SK-N-SH (cell line): ENCODE data around the gene SH3BP4. TPM values are rescaled to one million over a fixed set of nuclear protein-coding genes. Genes with fewer than 3 reads are reported as not detected.

ENCODE experiments used
- CTCF ChIA-PET: fragments of 300-600, 350-600 bp; formaldehyde crosslinking; extraction: SDS; loops from one replicate; lab custom pipeline; 2021; lab: Yijun Ruan, JAX
- POLR2A ChIA-PET: fragments of 350-600 bp; sonication (Branson Sonifier 250); formaldehyde crosslinking; extraction: SDS; loops from one replicate; lab custom pipeline; 2020; ENCODE audit warnings: antibody characterized with exemption, inconsistent platforms; lab: Yijun Ruan, JAX
- DNase-seq: peaks from one replicate; pipeline ENCODE4 v3.0.0; 2012
- H2AFZ ChIP-seq: fragments of 200-600 bp; sonication (generic); 2 replicates; pipeline ENCODE4 v1.8.1; 2016; ENCODE audit warnings: antibody characterized with exemption, mild to moderate bottlenecking, low read depth
- H3F3A ChIP-seq: fragments of 200-600 bp; sonication (generic); replicated peaks from 2 replicates; pipeline ENCODE3; 2016; ENCODE audit warnings: antibody characterized with exemption, mild to moderate bottlenecking; ENCODE audit not compliant: insufficient read depth
- H3K27ac ChIP-seq, 2 experiments: fragments of 200-500 bp in 1 of 2; fragments of 200-600 bp in 1 of 2; sonication (Bioruptor generic) in 1 of 2; sonication (generic), shearing (Covaris generic) in 1 of 2; 2 replicates each; pipeline versions ENCODE4 v1.5.1 to v1.6.1; 2014 to 2016; ENCODE audit warnings: low read depth in 2 of 2, inconsistent platforms in 1 of 2, low read length in 1 of 2, mild to moderate bottlenecking in 1 of 2, mixed read lengths in 1 of 2
- H3K27me3 ChIP-seq: fragments of 200-600 bp; sonication (generic), shearing (Covaris generic); 2 replicates; pipeline ENCODE4 v1.6.1; 2016; ENCODE audit warnings: mixed run types; ENCODE audit not compliant: insufficient read depth
- H3K36me3 ChIP-seq, 2 experiments: fragments of 200-500 bp in 1 of 2; fragments of 200-600 bp in 1 of 2; sonication (Bioruptor generic) in 1 of 2; sonication (generic) in 1 of 2; replicated peaks in 1 of 2; 2 replicates each; pipeline versions ENCODE3 to v1.5.1; 2014 to 2016; ENCODE audit warnings: low read length in 1 of 2, mild to moderate bottlenecking in 1 of 2; ENCODE audit not compliant: insufficient read depth in 2 of 2, control insufficient read depth in 1 of 2
- H3K4me1 ChIP-seq, 2 experiments: fragments of 200-500 bp in 1 of 2; fragments of 200-600 bp in 1 of 2; sonication (Bioruptor generic) in 1 of 2; sonication (generic), shearing (Covaris generic) in 1 of 2; 2 replicates each; pipeline versions ENCODE4 v1.5.1 to v1.6.1; 2014 to 2016; ENCODE audit warnings: low read depth in 1 of 2, low read length in 1 of 2, mixed run types in 1 of 2; ENCODE audit not compliant: insufficient read depth in 2 of 2, control insufficient read depth in 1 of 2
- H3K4me2 ChIP-seq: fragments of 200-600 bp; sonication (generic), shearing (Covaris generic); 2 replicates; pipeline ENCODE4 v1.6.1; 2017; ENCODE audit warnings: mixed run types
- H3K4me3 ChIP-seq, 2 experiments: fragments of 200-500 bp in 1 of 2; fragments of 200-600 bp in 1 of 2; sonication (Bioruptor generic) in 1 of 2; sonication (generic), shearing (Covaris generic) in 1 of 2; 2 replicates each; pipeline versions ENCODE4 v1.5.1 to v1.8.1; 2014 to 2016; ENCODE audit warnings: low read depth in 2 of 2, inconsistent platforms in 1 of 2, low read length in 1 of 2, mild to moderate bottlenecking in 1 of 2, mixed read lengths in 1 of 2, moderate library complexity in 1 of 2
- H3K79me2 ChIP-seq: fragments of 200-600 bp; sonication (generic); 2 replicates; pipeline ENCODE4 v1.8.1; 2017; ENCODE audit warnings: mild to moderate bottlenecking; ENCODE audit not compliant: insufficient read depth
- H3K9ac ChIP-seq: fragments of 200-600 bp; sonication (generic); 2 replicates; pipeline ENCODE4 v1.6.1; 2017; ENCODE audit warnings: mixed run types
- H3K9me2 ChIP-seq: fragments of 200-600 bp; sonication (generic); 2 replicates; pipeline ENCODE4 v1.6.1; 2017; ENCODE audit warnings: mixed run types
- H3K9me3 ChIP-seq: fragments of 200-600 bp; sonication (generic); 2 replicates; pipeline ENCODE4 v1.6.1; 2017; ENCODE audit warnings: mixed run types, mild to moderate bottlenecking, moderate library complexity
- H4K20me1 ChIP-seq: fragments of 200-600 bp; sonication (generic); 2 replicates; pipeline ENCODE4 v1.6.1; 2017; ENCODE audit warnings: mild to moderate bottlenecking, mixed run types; ENCODE audit not compliant: insufficient read depth
- CHD2 ChIP-seq: fragments of 150-350 bp; IDR thresholded peaks from 2 replicates; pipeline ENCODE4 v1.6.1; 2018; ENCODE audit warnings: low read length; ENCODE audit not compliant: partially characterized antibody
- EZH2phosphoT487 ChIP-seq: fragments of 200-600 bp; sonication (generic); IDR thresholded peaks from 2 replicates; pipeline ENCODE4 v1.6.1; 2017; ENCODE audit warnings: low read depth, mixed run types, mild to moderate bottlenecking, antibody characterized with exemption, moderate library complexity, borderline replicate concordance
- FOSL2 ChIP-seq: IDR thresholded peaks from 2 replicates; pipeline ENCODE4 v1.4.0; 2012; ENCODE audit warnings: low read depth, mild to moderate bottlenecking, moderate library complexity, borderline replicate concordance
- FOXM1 ChIP-seq: IDR thresholded peaks from 2 replicates; pipeline ENCODE4 v1.4.0; 2012; ENCODE audit warnings: low read depth, mild to moderate bottlenecking
- GABPA ChIP-seq: IDR thresholded peaks from 2 replicates; pipeline ENCODE4 v1.4.0; 2012; ENCODE audit warnings: low read depth, mild to moderate bottlenecking
- MAX ChIP-seq: IDR thresholded peaks from 2 replicates; pipeline ENCODE4 v1.4.0; 2012; ENCODE audit warnings: low read depth
- NFIC ChIP-seq: IDR thresholded peaks from 2 replicates; pipeline ENCODE4 v1.4.0; 2012; ENCODE audit warnings: borderline replicate concordance
- NRF1 ChIP-seq: IDR thresholded peaks from 2 replicates; pipeline ENCODE4 v1.6.1; 2012; ENCODE audit warnings: low read depth, mild to moderate bottlenecking, low read length
- POLR2AphosphoS5 ChIP-seq: IDR thresholded peaks from 2 replicates; pipeline ENCODE4 v1.6.1; 2012; ENCODE audit warnings: low read depth, low read length
- REST ChIP-seq: IDR thresholded peaks from 2 replicates; pipeline ENCODE4 v1.6.1; 2012; ENCODE audit warnings: mild to moderate bottlenecking, low read depth, low read length, moderate library complexity
- RFX5 ChIP-seq: IDR thresholded peaks from 2 replicates; pipeline ENCODE4 v1.6.1; 2012; ENCODE audit warnings: mild to moderate bottlenecking, improper control_type of control experiment, low read length
- SMC3 ChIP-seq: IDR thresholded peaks from 2 replicates; pipeline ENCODE4 v1.6.1; 2012; ENCODE audit warnings: low read depth, low read length, improper control_type of control experiment
- TEAD4 ChIP-seq: IDR thresholded peaks from 2 replicates; pipeline ENCODE4 v1.4.0; 2012; ENCODE audit warnings: mild to moderate bottlenecking, borderline replicate concordance; ENCODE audit not compliant: insufficient read depth
- USF2 ChIP-seq: fragments of 150-350 bp; IDR thresholded peaks from 2 replicates; pipeline ENCODE4 v1.6.1; 2017; ENCODE audit warnings: antibody characterized with exemption, low read length, low read depth, borderline replicate concordance
- ZBTB33 ChIP-seq: IDR thresholded peaks from 2 replicates; pipeline ENCODE4 v1.4.0; 2012; ENCODE audit warnings: low read depth, borderline replicate concordance
- WGBS: methylation state at CpG from one replicate; pipeline ENCODE4 v1.1.6; 2017; ENCODE audit warnings: low lambda C conversion rate; 5-methylcytosine and 5-hydroxymethylcytosine counted together
- polyA plus RNA-seq, 3 experiments: library from polyadenylated mRNA; depleted of rRNA; stranded (reverse); fragments of >200 nt; gene quantifications; 2 replicates each; pipeline ENCODE4 v1.2.3, GENCODE V29; 2012

Gene SH3BP4
- polyA plus RNA-seq, 1 of the 3 experiments (the other 2 are of a cell fraction): 27.7 TPM

GRCh38 chr2:234993541-234993981 lies 41.7 kb downstream of the SH3BP4 start:
- POLR2A ChIA-PET: no interaction called here
- H3K36me3 ChIP-seq: peaks cover 0 to 12% of the 10 kb centered on the region in 2 experiments
- no peak overlapping the region for H3K27ac ChIP-seq
- no peaks in the 10 kb centered on the region for H3K9me3 ChIP-seq
- no peak for DNase-seq
- no peak overlapping the region for H2AFZ ChIP-seq
- no peaks in the 10 kb centered on the region for H3K27me3 ChIP-seq
- H3K4me1 ChIP-seq: peaks cover 19 to 41% of the 10 kb centered on the region in 2 experiments
- no peaks in the 10 kb centered on the region for H3K9me2 ChIP-seq
- no peak overlapping the region for H3K9ac ChIP-seq
- H3K79me2 ChIP-seq: peaks cover 99% of the 10 kb centered on the region
- no peak overlapping the region for H3K4me3 ChIP-seq
- peaks cover 6% of the 10 kb centered on the region for H3F3A ChIP-seq
- CTCF ChIA-PET: no interaction called here
- WGBS: 96% methylated on average over 11 of the region's 11 CpGs
- H3K4me2 ChIP-seq: no peak overlapping the region
- TF ChIP-seq FOXM1: no peak
- TF ChIP-seq NFIC: no peak
- TF ChIP-seq GABPA: no peak
- no peak for TF ChIP-seq USF2
- TF ChIP-seq ZBTB33: no peak
- TF ChIP-seq EZH2phosphoT487: no peak
- TF ChIP-seq SMC3: no peak
- TF ChIP-seq TEAD4: no peak
- no peak for TF ChIP-seq NRF1
- no peaks in the 10 kb centered on the region for H4K20me1 ChIP-seq

GRCh38 chr2:234994438-234995321 lies 42.9 kb downstream of the SH3BP4 start:
- Histone ChIP-seq H3K27me3 (no peaks in the 10 kb centered on the region), H3K79me2 (peaks cover 99% of the 10 kb centered on the region), H3K9me3 (no peaks in the 10 kb centered on the region), H4K20me1 (no peaks in the 10 kb centered on the region), H3K9ac (no peak overlapping the region), H3K4me2 (no peak overlapping the region), H3F3A (peaks cover 6% of the 10 kb centered on the region), H3K9me2 (no peaks in the 10 kb centered on the region), H3K4me3 (no peak overlapping the region), H2AFZ (no peak overlapping the region), H3K36me3 (peaks cover 0 to 23% of the 10 kb centered on the region in 2 experiments), H3K27ac (no peak overlapping the region; a peak in 1 of 4 replicates), H3K4me1 (peaks cover 13 to 39% of the 10 kb centered on the region in 2 experiments; a peak in 3 of 4 replicates)
- no peak for DNase-seq
- ChIA-PET CTCF (no interaction called here), POLR2A (no interaction called here)
- TF ChIP-seq EZH2phosphoT487 (no peak), REST (no peak), RFX5 (no peak), POLR2AphosphoS5 (no peak), CHD2 (no peak), ZBTB33 (no peak), SMC3 (no peak), NRF1 (no peak), FOSL2 (no peak), MAX (no peak)
- WGBS: 85% methylated on average over 14 of the region's 29 CpGs
